ENCODE results near the gene NDUFAB1.

DNA sequence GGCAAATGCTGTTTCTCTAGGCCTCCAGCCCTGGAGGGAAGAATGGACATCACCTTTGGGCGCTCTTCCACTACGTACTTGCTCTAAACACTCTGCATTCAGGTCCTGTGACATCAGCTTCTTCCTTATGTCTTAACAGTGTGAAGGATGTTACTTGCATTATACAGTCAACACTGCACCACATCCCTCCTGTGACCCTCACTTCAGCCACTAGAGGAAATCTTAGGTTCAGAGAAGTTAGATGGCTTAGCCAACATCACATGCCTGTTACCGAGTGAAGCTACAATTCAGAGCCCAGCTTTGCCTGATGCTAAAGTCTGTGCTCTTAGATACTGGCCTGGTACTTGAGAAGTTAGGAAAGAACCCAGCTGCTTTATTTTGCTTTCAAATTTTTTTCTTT is 20.3 kb downstream of the NDUFAB1 start:
- TF ChIP-seq POLR2A (IDR thresholded peaks at IDR 0.05) (no peak), POLR2AphosphoS5 (IDR thresholded peaks at IDR 0.05) (no peak)

All from sigmoid colon (tissue), 4 donors.